Prostate gland (tissue), 2 donors: ENCODE measurements around the gene DDX6. TPM values are rescaled to one million over a fixed set of nuclear protein-coding genes. Genes with fewer than 3 reads are reported as not detected.
"Not testable (repeated sequence)": the region's sequence is repeated elsewhere in the genome, so short reads cannot be mapped to it uniquely, and the experiment has no call there.

ENCODE experiments used
- DNase-seq: peaks from one replicate; pipeline ENCODE4 v3.0.0-alpha.2; 2019; ENCODE audit warnings: low spot score
- H3K27ac ChIP-seq, 2 donors: fragments of 200-600 bp; sonication (generic); 2 replicates each; pipeline ENCODE4 v1.5.1; 2017 to 2019
- H3K27me3 ChIP-seq: fragments of 200-600 bp; sonication (generic); replicated peaks from 2 replicates; pipeline ENCODE4 v1.5.1; 2019; ENCODE audit not compliant: insufficient read depth
- H3K36me3 ChIP-seq, 2 donors: fragments of 200-600 bp; sonication (generic); 1 replicate in 1 of 2; 2 replicates in 1 of 2; pipeline versions ENCODE4 v1.5.1 to v1.8.1; 2017 to 2019
- H3K4me1 ChIP-seq: fragments of 200-600 bp; sonication (generic); replicated peaks from 2 replicates; pipeline ENCODE4 v1.5.1; 2019
- H3K4me3 ChIP-seq, 2 donors: fragments of 200-600 bp; sonication (generic); 2 replicates each; pipeline ENCODE4 v1.5.1; 2017 to 2019
- H3K9me3 ChIP-seq: fragments of 200-600 bp; sonication (generic); 2 replicates; pipeline ENCODE4 v1.5.1; 2017
- POLR2A ChIP-seq: fragments of 450-650 bp; IDR thresholded peaks from one replicate; pipeline ENCODE4 v1.6.1; 2016; ENCODE audit warnings: antibody characterized with exemption, mild to moderate bottlenecking
- POLR2AphosphoS5 ChIP-seq: sonication (generic); formaldehyde crosslinking; IDR thresholded peaks from one replicate; pipeline ENCODE4 v1.6.1; 2017; ENCODE audit warnings: antibody characterized with exemption
- WGBS: methylation state at CpG from one replicate; pipeline ENCODE4 v1.1.5; 2018; 5-methylcytosine and 5-hydroxymethylcytosine counted together
- intact Hi-C: fragments of 100-400 bp; cut with DNase I; formaldehyde crosslinking; loops from one replicate; pipeline ENCODE4 v1.14.2; 2022
- total RNA-seq, 2 donors: library from RNA; depleted of rRNA; stranded (reverse); fragments of >200 nt; gene quantifications; one replicate each; pipeline ENCODE4 v1.1.0, GENCODE V29; 2016
- TF ChIP-seq, protein P1 (sequence below), 4 experiments: fragments of 200-600 bp in 2 of 4; fragments of 450-650 bp in 2 of 4; sonication (generic) in 2 of 4; IDR thresholded peaks; 1 replicate in 3 of 4; 2 replicates in 1 of 4; pipeline ENCODE4 v1.5.1; 2016 to 2019; ENCODE audit warnings: antibody characterized with exemption in 4 of 4, mild to moderate bottlenecking in 2 of 4, moderate library complexity in 2 of 4

The DDX6 gene
- total RNA-seq, 2 donors from 2014 or later, result 122 to 127 TPM

GRCh38 chr11:118783724-118784495 is 7.1 kb downstream of the DDX6 start:
- H3K9me3 ChIP-seq, result no peaks in the 10 kb centered on the region
- WGBS, result 69% methylated on average over 8 of the region's 8 CpGs
- TF ChIP-seq POLR2A (no peak), POLR2AphosphoS5 (no peak)
- TF ChIP-seq, protein P1, sequence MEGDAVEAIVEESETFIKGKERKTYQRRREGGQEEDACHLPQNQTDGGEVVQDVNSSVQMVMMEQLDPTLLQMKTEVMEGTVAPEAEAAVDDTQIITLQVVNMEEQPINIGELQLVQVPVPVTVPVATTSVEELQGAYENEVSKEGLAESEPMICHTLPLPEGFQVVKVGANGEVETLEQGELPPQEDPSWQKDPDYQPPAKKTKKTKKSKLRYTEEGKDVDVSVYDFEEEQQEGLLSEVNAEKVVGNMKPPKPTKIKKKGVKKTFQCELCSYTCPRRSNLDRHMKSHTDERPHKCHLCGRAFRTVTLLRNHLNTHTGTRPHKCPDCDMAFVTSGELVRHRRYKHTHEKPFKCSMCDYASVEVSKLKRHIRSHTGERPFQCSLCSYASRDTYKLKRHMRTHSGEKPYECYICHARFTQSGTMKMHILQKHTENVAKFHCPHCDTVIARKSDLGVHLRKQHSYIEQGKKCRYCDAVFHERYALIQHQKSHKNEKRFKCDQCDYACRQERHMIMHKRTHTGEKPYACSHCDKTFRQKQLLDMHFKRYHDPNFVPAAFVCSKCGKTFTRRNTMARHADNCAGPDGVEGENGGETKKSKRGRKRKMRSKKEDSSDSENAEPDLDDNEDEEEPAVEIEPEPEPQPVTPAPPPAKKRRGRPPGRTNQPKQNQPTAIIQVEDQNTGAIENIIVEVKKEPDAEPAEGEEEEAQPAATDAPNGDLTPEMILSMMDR (IDR thresholded peaks at IDR 0.05), result no peak
- H3K27me3 ChIP-seq, result no peaks in the 10 kb centered on the region
- intact Hi-C loops, result no loop called here
- H3K27ac ChIP-seq, result no peak overlapping the region
- DNase-seq, result no peak
- H3K4me3 ChIP-seq, result no peak overlapping the region
- no peaks in the 10 kb centered on the region for H3K36me3 ChIP-seq
- peaks cover 19% of the 10 kb centered on the region for H3K4me1 ChIP-seq

GRCh38 chr11:118783324-118783723 is 7.6 kb downstream of the DDX6 start:
- peaks cover 19% of the 10 kb centered on the region for H3K4me1 ChIP-seq
- H3K27me3 ChIP-seq, intact Hi-C loops, DNase-seq, H3K4me3 ChIP-seq, H3K36me3 ChIP-seq, H3K9me3 ChIP-seq, H3K27ac ChIP-seq: not testable (repeated sequence)
- 87% methylated on average over 5 of the region's 5 CpGs for WGBS

- no peak overlapping the region for H3K27ac ChIP-seq
- no peaks in the 10 kb centered on the region for H3K27me3 ChIP-seq
- intact Hi-C loops, result no loop called here
- 81% methylated on average over 5 of the region's 5 CpGs for WGBS
- H3K4me1 ChIP-seq, result no peaks in the 10 kb centered on the region
- no peaks in the 10 kb centered on the region for H3K9me3 ChIP-seq
- no peaks in the 10 kb centered on the region for H3K36me3 ChIP-seq
- no peak for DNase-seq
- TF ChIP-seq POLR2AphosphoS5, result no peak
- TF ChIP-seq, protein P1 (IDR thresholded peaks at IDR 0.05), result no peak
- TF ChIP-seq POLR2A, result no peak
- H3K4me3 ChIP-seq, result no peak overlapping the region
Measured at GRCh38 chr11:118778898-118779297, 12.1 kb downstream of the DDX6 start.

- no peaks in the 10 kb centered on the region for H3K36me3 ChIP-seq
- WGBS, result 66% methylated on average over 4 of the region's 4 CpGs
- intact Hi-C loops, result no loop called here
- H3K27me3 ChIP-seq, result no peaks in the 10 kb centered on the region
- peaks cover 4% of the 10 kb centered on the region for H3K4me1 ChIP-seq
- H3K9me3 ChIP-seq, result no peaks in the 10 kb centered on the region
- DNase-seq, result no peak
- H3K4me3 ChIP-seq, result no peak overlapping the region
- TF ChIP-seq, protein P1 (IDR thresholded peaks at IDR 0.05), result no peak
- TF ChIP-seq POLR2AphosphoS5 (no peak), POLR2A (no peak)
- no peak overlapping the region for H3K27ac ChIP-seq
Measured at GRCh38 chr11:118774032-118774431, 16.9 kb downstream of the DDX6 start.

DNA sequence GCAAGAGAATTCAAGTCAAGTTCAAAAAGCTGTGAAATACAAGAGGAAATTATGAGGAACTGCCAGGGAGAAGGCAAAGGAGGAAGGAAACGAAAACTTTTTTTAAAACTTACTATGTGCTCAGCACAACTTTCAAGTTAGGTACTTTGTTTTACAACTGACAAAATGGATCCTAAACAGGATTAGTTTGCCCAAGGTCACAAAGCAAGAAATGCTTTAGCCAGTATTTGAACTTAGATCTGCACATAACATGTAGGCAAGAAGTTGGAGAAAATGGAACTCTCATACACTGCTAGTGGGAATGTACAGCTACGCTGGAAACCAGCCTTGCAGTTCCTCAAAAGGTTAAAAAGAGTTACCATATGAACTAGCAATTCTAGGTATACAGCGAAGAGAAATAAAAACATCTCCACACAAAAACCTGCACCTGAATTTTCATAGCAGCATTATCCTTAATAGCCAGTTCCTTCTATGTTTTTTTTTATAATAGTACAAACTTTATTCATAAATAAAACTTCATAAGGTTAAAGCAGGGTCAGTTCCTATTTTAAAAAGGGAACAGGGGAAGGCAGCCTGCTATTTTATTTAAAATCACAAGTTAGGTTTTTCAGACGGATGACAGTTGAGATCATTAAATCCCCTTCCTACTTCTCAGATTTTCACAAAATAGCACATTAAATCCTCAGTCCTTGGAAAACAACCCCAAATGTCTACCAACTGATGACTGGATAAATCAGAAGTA is 19.2 kb downstream of the DDX6 start:
- peak overlapping the region; percentile 19 to 26 for H3K27ac ChIP-seq
- TF ChIP-seq POLR2AphosphoS5, result no peak
- TF ChIP-seq, protein P1 (IDR thresholded peaks at IDR 0.05), result no peak
- no peak for TF ChIP-seq POLR2A

More for the DNA sequence above, 19.2 kb downstream of the DDX6 start:
- peaks cover 8% of the 10 kb centered on the region for H3K4me1 ChIP-seq
- 57% methylated on average over 4 of the region's 4 CpGs for WGBS
- no peaks in the 10 kb centered on the region for H3K36me3 ChIP-seq
- no peaks in the 10 kb centered on the region for H3K9me3 ChIP-seq
- no peaks in the 10 kb centered on the region for H3K27me3 ChIP-seq
- intact Hi-C loops, result no loop called here
- no peak for DNase-seq
- H3K4me3 ChIP-seq, result no peak overlapping the region
